HepG2 (cell line): ENCODE data around the gene CCDC28A. TPM values are rescaled to one million over a fixed set of nuclear protein-coding genes. Genes with fewer than 3 reads are reported as not detected.

Experiments
- ATAC-seq: fragments of 200-7000 bp; cut with Tn5 transposase; 3 replicates; pipeline ENCODE4 v1.9.1; 2020; ENCODE audit warnings: mild to moderate bottlenecking, moderate library complexity
- BruUV-seq: library from RNA; stranded (reverse); fragments of 400-500 nt; replicated peaks from 2 replicates; lab custom pipeline; 2021; lab: Mats Ljungman, UMichigan
- CTCF ChIA-PET: fragments of 300-600 bp; formaldehyde crosslinking; extraction: SDS; loops from one replicate; lab custom pipeline; 2021; ENCODE audit warnings: low total read pairs, inconsistent platforms, low intra/inter-chr PET ratio; lab: Yijun Ruan, JAX
- POLR2A ChIA-PET: fragments of 350-600 bp; sonication (Branson Sonifier 250); formaldehyde crosslinking; loops from one replicate; lab custom pipeline; 2020; ENCODE audit warnings: antibody characterized with exemption, inconsistent platforms; lab: Yijun Ruan, JAX
- DNase-seq: peaks from one replicate; pipeline ENCODE4 v3.0.0-alpha.2; 2015; ENCODE audit warnings: low spot score
- FAIRE-seq: peaks from 3 replicates; lab custom pipeline; 2011; peaks lifted over from hg19 to GRCh38; lab: Jason Lieb, UNC
- H2AFZ ChIP-seq: one replicate; pipeline ENCODE4 v1.6.1; 2011; ENCODE audit warnings: low read length, inconsistent platforms
- H3K27ac ChIP-seq: fragments of 300-600 bp; 3 replicates; pipeline ENCODE4 v1.8.0; 2011; ENCODE audit warnings: mixed run types, mild to moderate bottlenecking, mixed read lengths, low read length, inconsistent platforms; ENCODE audit not compliant: insufficient read depth; ENCODE audit errors: extremely low read length
- H3K27me3 ChIP-seq, 2 experiments: fragments of 200-600 bp in 1 of 2; 2 replicates in 1 of 2; 3 replicates in 1 of 2; pipeline versions ENCODE4 v1.6.0 to v1.8.0; 2011; ENCODE audit warnings: low read length in 2 of 2, mild to moderate bottlenecking in 2 of 2, moderate library complexity in 2 of 2, inconsistent platforms in 1 of 2; ENCODE audit not compliant: insufficient read depth in 2 of 2, control insufficient read depth in 1 of 2
- H3K36me3 ChIP-seq, 2 experiments: fragments of 200-600 bp in 1 of 2; replicated peaks in 1 of 2; 2 replicates in 1 of 2; 3 replicates in 1 of 2; pipeline versions ENCODE4 v1.5.1 to v1.8.0; 2011; ENCODE audit warnings: low read length in 2 of 2, inconsistent platforms in 1 of 2; ENCODE audit not compliant: insufficient read depth in 2 of 2, control insufficient read depth in 1 of 2
- H3K4me1 ChIP-seq: 2 replicates; pipeline ENCODE4 v1.5.1; 2012; ENCODE audit warnings: low read length, inconsistent platforms; ENCODE audit not compliant: insufficient read depth
- H3K4me2 ChIP-seq: 2 replicates; pipeline ENCODE4 v1.6.0; 2011; ENCODE audit warnings: low read depth, low read length, inconsistent platforms
- H3K4me3 ChIP-seq, 3 experiments: fragments of 200-600 bp in 1 of 3; sonication (generic), shearing (Covaris generic) in 1 of 3; replicated peaks in 1 of 3; 2 replicates each; pipeline ENCODE4 v1.5.1; 2011 to 2016; ENCODE audit warnings: low read length in 3 of 3, inconsistent platforms in 2 of 3, low read depth in 2 of 3, mild to moderate bottlenecking in 2 of 3, control low read depth in 1 of 3, mixed read lengths in 1 of 3; ENCODE audit not compliant: insufficient read depth in 1 of 3
- H3K79me2 ChIP-seq: one replicate; pipeline ENCODE4 v1.6.1; 2011; ENCODE audit warnings: low read length, inconsistent platforms; ENCODE audit not compliant: insufficient read depth
- H3K9ac ChIP-seq: 2 replicates; pipeline ENCODE4 v1.6.0; 2011; ENCODE audit warnings: mild to moderate bottlenecking, low read depth, low read length, inconsistent platforms; ENCODE audit not compliant: insufficient read depth
- H3K9me3 ChIP-seq: 2 replicates; pipeline ENCODE4 v1.5.1; 2012; ENCODE audit warnings: mild to moderate bottlenecking, low read length
- H4K20me1 ChIP-seq: 2 replicates; pipeline ENCODE4 v1.6.0; 2011; ENCODE audit warnings: inconsistent platforms, mild to moderate bottlenecking, low read length, moderate library complexity; ENCODE audit not compliant: insufficient read depth
- CAMTA2 ChIP-seq: sonication (generic); formaldehyde crosslinking; IDR thresholded peaks from 2 replicates; pipeline ENCODE4 v1.4.0; 2020; ENCODE audit warnings: mild to moderate bottlenecking, missing genetic modification reagents, borderline replicate concordance
- ELF1 ChIP-seq: sonication (generic); formaldehyde crosslinking; IDR thresholded peaks from 2 replicates; pipeline ENCODE4 v1.4.0; 2020; ENCODE audit warnings: missing genetic modification reagents
- MAFF ChIP-seq: IDR thresholded peaks from 2 replicates; pipeline ENCODE4 v1.6.1; 2011; ENCODE audit warnings: low read depth, low read length, improper control_type of control experiment
- MAFK ChIP-seq, 2 experiments: IDR thresholded peaks in 1 of 2; conservative IDR thresholded peaks in 1 of 2; 2 replicates each; pipeline ENCODE4 v1.6.1; 2011; ENCODE audit warnings: improper control_type of control experiment in 2 of 2, low read length in 2 of 2
- SNAPC5 ChIP-seq: sonication (generic); formaldehyde crosslinking; IDR thresholded peaks from 2 replicates; pipeline ENCODE4 v1.8.1; 2023; ENCODE audit warnings: mild to moderate bottlenecking, missing genetic modification reagents, borderline replicate concordance
- ZBED4 ChIP-seq: sonication (generic); formaldehyde crosslinking; IDR thresholded peaks from 2 replicates; pipeline ENCODE4 v1.4.0; 2020; ENCODE audit warnings: missing genetic modification reagents, borderline replicate concordance
- WGBS: methylation state at CpG from one replicate; pipeline ENCODE4 v1.1.6; 2017; ENCODE audit warnings: low lambda C conversion rate; 5-methylcytosine and 5-hydroxymethylcytosine counted together
- in situ Hi-C: cut with HindIII; loops from 2 replicates; pipeline ENCODE4 v1.10.0; 2017; ENCODE audit warnings: low pct_unique_long_range_greater_than_20kb; ENCODE audit not compliant: extremely low pct_ligation_motif_present
- intact Hi-C: fragments of 100-400 bp; cut with micrococcal nuclease; formaldehyde crosslinking; loops from one replicate; pipeline ENCODE4 v1.10.0; 2022; ENCODE audit not compliant: unreplicated experiment
- polyA plus RNA-seq, 8 experiments: library from polyadenylated mRNA; depleted of rRNA in 3 of 8; stranded (reverse) in 7 of 8; unstranded in 1 of 8; fragments of >200 nt; fragmentation: Illumina TruSeq in 4 of 8; extraction: Trizol in 4 of 8; gene quantifications; 2 replicates each; pipeline versions ENCODE4 v1.2.1 to v1.2.3, GENCODE V29; 2011 to 2016; ENCODE audit warnings: low read depth in 4 of 8, missing spikeins in 1 of 8, mixed read lengths in 1 of 8; ENCODE audit not compliant: insufficient read depth in 1 of 8
- total RNA-seq, 5 experiments: library from RNA; depleted of rRNA; stranded (reverse); fragments of >200 nt; fragmentation: Illumina TruSeq; extraction: Trizol; gene quantifications; 2 replicates each; pipeline ENCODE4 v1.2.3, GENCODE V29; 2016; ENCODE audit warnings: low read depth in 1 of 5

Gene CCDC28A
- total and polyA plus RNA-seq, 2 of the 13 experiments (the other 11 are each of a cell fraction or from before 2014, with no cell fraction given) = 15.8 TPM

- no peak for TF ChIP-seq ELF1 (CRISPR knock-in tag)
- no peak for TF ChIP-seq ZBED4
- no peak for TF ChIP-seq SNAPC5 (CRISPR knock-in tag)
Measured at GRCh38 chr6:138785980-138786379, 12.4 kb downstream of the CCDC28A start (continued).

- CTCF ChIA-PET = no interaction called here
- no peak overlapping the region for H2AFZ ChIP-seq
- POLR2A ChIA-PET = no interaction called here
- no peak overlapping the region for H3K4me3 ChIP-seq
- H3K27me3 ChIP-seq = no peaks in the 10 kb centered on the region
- TF ChIP-seq CAMTA2 (CRISPR knock-in tag) (no peak), MAFK (conservative IDR thresholded peaks at IDR 0.05 in 1 of 2, IDR thresholded peaks at IDR 0.05 in 1 of 2; ENCODE audit: low read length in 2 of 2) (peak; percentile 78 to 81), MAFF (peak; percentile 63)
- H3K79me2 ChIP-seq = no peaks in the 10 kb centered on the region
- ATAC-seq = no peak
- no peaks in the 10 kb centered on the region for H3K9me3 ChIP-seq
- H3K9ac ChIP-seq = no peak overlapping the region
- H4K20me1 ChIP-seq = no peaks in the 10 kb centered on the region
- in situ Hi-C loops (no loop called here), intact Hi-C loops (loop anchor here (1.0 kb wide), 1 partner anchor 48 kb away; no protein-coding TSS in a partner anchor)
- peaks cover 2 to 8% of the 10 kb centered on the region in 2 experiments; a peak in 2 of 5 replicates for H3K36me3 ChIP-seq
- no peaks in the 10 kb centered on the region for H3K4me1 ChIP-seq
- DNase-seq = no peak
- H3K4me2 ChIP-seq = no peak overlapping the region
- BruUV-seq = no TSS peak
- WGBS = 98% methylated on average over 1 of the region's 1 CpG
- FAIRE-seq = no peak
- no peak overlapping the region for H3K27ac ChIP-seq
Measured at GRCh38 chr6:138787138-138787537, 13.6 kb downstream of the CCDC28A start.
